Natural killer cell (primary cell): ENCODE measurements around the gene USPL1. TPM values are rescaled to one million over a fixed set of nuclear protein-coding genes. Genes with fewer than 3 reads are reported as not detected.
A peak's percentile ranks its signal among the peaks of the same experiment; 100 is the strongest.

Experiments
- ATAC-seq, 3 donors: fragments of 150-1000 bp in 2 of 3; fragments of 200-7000 bp in 1 of 3; cut with Tn5 transposase; 1 replicate in 1 of 3; 2 replicates in 2 of 3; pipeline ENCODE4 v1.10.0; 2021; ENCODE audit warnings: mild to moderate bottlenecking in 2 of 3, moderate library complexity in 2 of 3
- DNase-seq, 2 donors: peaks; one replicate each; pipeline versions ENCODE4 v3.0.0 to v3.0.0-alpha.2; 2013 to 2021; ENCODE audit warnings: mixed read lengths in 1 of 2
- H3K27ac ChIP-seq: one replicate; pipeline ENCODE4 v1.5.1; 2013; ENCODE audit warnings: mild to moderate bottlenecking, low read length
- H3K27me3 ChIP-seq: one replicate; pipeline ENCODE4 v1.6.1; 2013; ENCODE audit warnings: low read length; ENCODE audit not compliant: control insufficient read depth, insufficient read depth
- H3K36me3 ChIP-seq: one replicate; pipeline ENCODE4 v1.6.1; 2013; ENCODE audit warnings: low read length; ENCODE audit not compliant: control insufficient read depth, insufficient read depth
- H3K4me1 ChIP-seq: one replicate; pipeline ENCODE4 v1.6.1; 2013; ENCODE audit warnings: low read length; ENCODE audit not compliant: control insufficient read depth, insufficient read depth
- H3K4me3 ChIP-seq: one replicate; pipeline ENCODE4 v1.5.1; 2013; ENCODE audit warnings: low read length
- H3K9me3 ChIP-seq: one replicate; pipeline ENCODE4 v1.6.1; 2013; ENCODE audit warnings: low read length; ENCODE audit not compliant: control insufficient read depth, insufficient read depth
- H3K27ac Mint-ChIP-seq, 2 donors: one replicate each; pipeline ENCODE4 v1.8.0; 2022; ENCODE audit warnings: mild to moderate bottlenecking in 2 of 2, mixed read lengths in 2 of 2, moderate library complexity in 1 of 2
- H3K27me3 Mint-ChIP-seq, 2 donors: one replicate each; pipeline ENCODE4 v1.8.0; 2022; ENCODE audit warnings: low read depth in 2 of 2, mixed read lengths in 2 of 2
- H3K36me3 Mint-ChIP-seq: one replicate; pipeline ENCODE4 v1.8.0; 2022; ENCODE audit warnings: mixed read lengths
- H3K4me1 Mint-ChIP-seq, 2 donors: one replicate each; pipeline ENCODE4 v1.8.0; 2022; ENCODE audit warnings: mixed read lengths in 2 of 2
- H3K4me3 Mint-ChIP-seq: one replicate; pipeline ENCODE4 v1.8.0; 2022; ENCODE audit warnings: mild to moderate bottlenecking, moderate library complexity, mixed read lengths
- H3K9me3 Mint-ChIP-seq, 2 donors: one replicate each; pipeline ENCODE4 v1.8.0; 2022; ENCODE audit warnings: mixed read lengths in 2 of 2
- CTCF ChIP-seq: fragments of 200-600 bp; IDR thresholded peaks from one replicate; pipeline ENCODE4 v1.8.0; 2022; ENCODE audit warnings: antibody characterized with exemption
- WGBS: methylation state at CpG from one replicate; pipeline ENCODE4 v1.1.7; 2013; ENCODE audit warnings: missing lambda C conversion rate; ENCODE audit not compliant: insufficient coverage; 5-methylcytosine and 5-hydroxymethylcytosine counted together
- intact Hi-C: fragments of 100-400 bp; cut with micrococcal nuclease; formaldehyde crosslinking; loops from one replicate; pipeline ENCODE4 v1.14.2; 2022
- total RNA-seq, 4 donors: library from RNA; stranded (reverse); fragments of 120-200 nt in 1 of 4; gene quantifications; one replicate each; pipeline versions ENCODE4 v1.2.3 to v1.2.4, GENCODE V29; 2013 to 2022

USPL1 gene
- total RNA-seq, 3 donors from 2014 or later (not counting 1 experiment from before 2014, with no cell fraction given) = 34.8 to 39.0 (median 36.9) TPM

GRCh38 chr13:30618930-30619279 lies 1.2 kb downstream of the USPL1 start:
- H3K36me3 ChIP-seq = peaks cover 20% of the 10 kb centered on the region
- no peaks in the 10 kb centered on the region for H3K9me3 ChIP-seq
- Mint-ChIP-seq H3K4me1 (peaks cover 13% of the 10 kb centered on the region in 2 donors), H3K36me3 (no peaks in the 10 kb centered on the region), H3K27me3 (no peaks in the 10 kb centered on the region), H3K4me3 (no peak overlapping the region), H3K27ac (no peak overlapping the region), H3K9me3 (no peaks in the 10 kb centered on the region)
- ATAC-seq = no peak
- peak overlapping the region; percentile 100 for H3K4me3 ChIP-seq
- H3K27me3 ChIP-seq = no peaks in the 10 kb centered on the region
- DNase-seq = no peak
- 32% methylated on average over 3 of the region's 3 CpGs for WGBS
- H3K4me1 ChIP-seq = peaks cover 7% of the 10 kb centered on the region
- intact Hi-C loops = loop anchor here (5.0 kb wide), 3 partner anchors 183 to 543 kb away; partner anchors contain the start of gene HSPH1
- H3K27ac ChIP-seq = peak overlapping the region; percentile 94
- no peak for TF ChIP-seq CTCF

- H3K36me3 ChIP-seq = peaks cover 22% of the 10 kb centered on the region
- DNase-seq (no peak), ATAC-seq (no peak)
- no peak for TF ChIP-seq CTCF
- H3K27ac Mint-ChIP-seq = no peak overlapping the region
- H3K27ac ChIP-seq = no peak overlapping the region
- H3K4me3 Mint-ChIP-seq = no peak overlapping the region
- H3K27me3 ChIP-seq = no peaks in the 10 kb centered on the region
- H3K4me3 ChIP-seq = no peak overlapping the region
- H3K9me3 ChIP-seq = no peaks in the 10 kb centered on the region
- H3K4me1 Mint-ChIP-seq = peaks cover 16 to 18% of the 10 kb centered on the region in 2 donors
- H3K4me1 ChIP-seq = peaks cover 7% of the 10 kb centered on the region
- WGBS = 96% methylated on average over 5 of the region's 5 CpGs
- intact Hi-C loops = loop anchor here (5.0 kb wide), 3 partner anchors 183 to 543 kb away; partner anchors contain the start of gene HSPH1
- no peaks in the 10 kb centered on the region for H3K36me3 Mint-ChIP-seq
- H3K27me3 Mint-ChIP-seq = no peaks in the 10 kb centered on the region
- no peaks in the 10 kb centered on the region for H3K9me3 Mint-ChIP-seq
Observed at GRCh38 chr13:30619731-30620130, 2.0 kb downstream of the USPL1 start.

- WGBS = 97% methylated on average over 2 of the region's 3 CpGs
- Mint-ChIP-seq H3K27me3 (no peaks in the 10 kb centered on the region), H3K36me3 (no peaks in the 10 kb centered on the region), H3K4me1 (peaks cover 18 to 22% of the 10 kb centered on the region in 2 donors), H3K9me3 (no peaks in the 10 kb centered on the region), H3K4me3 (no peak overlapping the region), H3K27ac (no peak overlapping the region)
- Histone ChIP-seq H3K9me3 (no peaks in the 10 kb centered on the region), H3K36me3 (peaks cover 22% of the 10 kb centered on the region), H3K27me3 (no peaks in the 10 kb centered on the region), H3K4me3 (no peak overlapping the region), H3K4me1 (peaks cover 4% of the 10 kb centered on the region), H3K27ac (no peak overlapping the region)
- ATAC-seq = no peak
- no peak for TF ChIP-seq CTCF
- no peak for DNase-seq
- intact Hi-C loops = no loop called here
Observed at GRCh38 chr13:30620941-30621340, 3.2 kb downstream of the USPL1 start.

- H3K27ac ChIP-seq = no peak overlapping the region
- no peaks in the 10 kb centered on the region for H3K27me3 ChIP-seq
- Mint-ChIP-seq H3K27ac (peak overlapping the region in 1 of 2 donors; percentile 10), H3K4me1 (peaks cover 19 to 22% of the 10 kb centered on the region in 2 donors), H3K9me3 (no peaks in the 10 kb centered on the region), H3K4me3 (no peak overlapping the region), H3K27me3 (no peaks in the 10 kb centered on the region), H3K36me3 (no peaks in the 10 kb centered on the region)
- no peak for ATAC-seq
- TF ChIP-seq CTCF = no peak
- H3K36me3 ChIP-seq = peaks cover 22% of the 10 kb centered on the region
- H3K4me3 ChIP-seq = no peak overlapping the region
- H3K4me1 ChIP-seq = peaks cover 4% of the 10 kb centered on the region
- DNase-seq = no peak
- no peaks in the 10 kb centered on the region for H3K9me3 ChIP-seq
- intact Hi-C loops = no loop called here
- WGBS = no CpG with 5 or more reads among the region's 1 CpG
Observed at GRCh38 chr13:30622551-30622950, 4.8 kb downstream of the USPL1 start.
